NCI-H82 (cell line): Measurements from ENCODE around the gene RPL13.

Source experiments
- DNase-seq: peaks from one replicate; lab custom pipeline; 2025; lab: John Stamatoyannopoulos, UW

The RPL13 gene

GRCh38 chr16:89599451-89599858 is 39.0 kb downstream of the RPL13 start:
- peak; percentile 65 for DNase-seq

- peak; percentile 19 for DNase-seq
Observed at GRCh38 chr16:89599902-89600301, 39.4 kb downstream of the RPL13 start.

GRCh38 chr16:89600427-89600826 is 39.9 kb downstream of the RPL13 start:
- peak; percentile 29 for DNase-seq

- no peak for DNase-seq
Observed at GRCh38 chr16:89600956-89601355, 40.5 kb downstream of the RPL13 start.

- no peak for DNase-seq
Observed at GRCh38 chr16:89601906-89602272, 41.4 kb downstream of the RPL13 start.

- DNase-seq, result peak; percentile 64
Observed at GRCh38 chr16:89602273-89602951, 41.9 kb downstream of the RPL13 start.

- DNase-seq, result no peak
Observed at GRCh38 chr16:89602952-89603590, 42.6 kb downstream of the RPL13 start.

- no peak for DNase-seq
Observed at GRCh38 chr16:89604764-89605163, 44.3 kb downstream of the RPL13 start.

- DNase-seq, result no peak
Observed at GRCh38 chr16:89605186-89605970, 44.9 kb downstream of the RPL13 start.

- DNase-seq, result peak; percentile 36
Observed at GRCh38 chr16:89606006-89606405, 45.5 kb downstream of the RPL13 start.

- no peak for DNase-seq
Observed at GRCh38 chr16:89607453-89607852, 47.0 kb downstream of the RPL13 start.

- DNase-seq, result no peak
Observed at GRCh38 chr16:89607937-89608740, 47.7 kb downstream of the RPL13 start.

GRCh38 chr16:89610108-89610453 is 49.6 kb downstream of the RPL13 start:
- no peak for DNase-seq

GRCh38 chr16:89612415-89613166 is 52.1 kb downstream of the RPL13 start:
- DNase-seq, result peak; percentile 69

GRCh38 chr16:89613231-89613953 is 52.9 kb downstream of the RPL13 start, which contains the start of gene DPEP1:
Gene DPEP1 (plus strand): TSS chr16:89613642. CDS start chr16:89630411, 16,769 bp downstream.
- DNase-seq, result no peak

GRCh38 chr16:89613954-89614459 is 53.5 kb downstream of the RPL13 start:
- no peak for DNase-seq
